Parietal lobe (tissue), 2 donors: ENCODE data around the gene WFDC6. TPM values are rescaled to one million over a fixed set of nuclear protein-coding genes. Genes with fewer than 3 reads are reported as not detected.

Experiments used
- small RNA-seq: library from RNA; depleted of rRNA; stranded (forward); fragments of <200 nt; gene quantifications from one replicate; pipeline ENCODE3, GENCODE V24; 2014; ENCODE audit warnings: low replicate concordance
- total RNA-seq: library from RNA; depleted of rRNA; stranded (reverse); fragments of >200 nt; gene quantifications from one replicate; pipeline ENCODE4 v1.2.3, GENCODE V29; 2014

The WFDC6 gene
- not detected for total RNA-seq

GRCh38 chr20:45539382-45539781 lies at the start of gene WFDC6:
Gene WFDC6, minus strand, starts transcription at chr20:45539482. Its CDS starts 75 bp downstream, at chr20:45539407.

GRCh38 chr20:45579184-45579583 lies 39.9 kb upstream of the WFDC6 start, which contains the start of gene WFDC8:
Gene WFDC8, minus strand, starts transcription at chr20:45579284. Its CDS starts 37 bp downstream, at chr20:45579247.

GRCh38 chr20:45547206-45547770 lies 8.0 kb upstream of the WFDC6 start, which contains the start of gene EPPIN:
Gene EPPIN, minus strand, starts transcription at chr20:45547401. Its CDS starts 44 bp downstream, at chr20:45547357.

GRCh38 chr20:45515147-45515913 lies 24.0 kb downstream of the WFDC6 start, which contains the start of gene SPINT3:
Gene SPINT3, minus strand, starts transcription at chr20:45515622. Its CDS starts 14 bp downstream, at chr20:45515608.

Small RNAs within 50 kb of the gene (small RNA-seq; reads per million reads assigned to genes)
- gene AL031663.1 (not detected), gene HSPD1P21 (not detected), gene RNA5SP485 (not detected)

Other genes starting within 250 kb of the WFDC6 start
- not detected for gene RBPJL, start 232.6 kb downstream of the WFDC6 start, total RNA-seq
- gene MATN4, start 231.2 kb downstream of the WFDC6 start, total RNA-seq, result not detected
- 0.94 TPM for gene SDC4, start 191.1 kb downstream of the WFDC6 start, total RNA-seq
- gene SYS1, start 176.3 kb downstream of the WFDC6 start, total RNA-seq, result 39.1 TPM
- 1.9 TPM for gene TP53TG5, start 161.2 kb downstream of the WFDC6 start, total RNA-seq
- 13.1 TPM for gene DBNDD2, start 131.2 kb downstream of the WFDC6 start, total RNA-seq
- gene PIGT, start 123.3 kb downstream of the WFDC6 start, total RNA-seq, result 27.2 TPM
- gene WFDC2, start 69.7 kb downstream of the WFDC6 start, total RNA-seq, result 4.4 TPM
- gene SPINT3, start 23.9 kb downstream of the WFDC6 start, total RNA-seq, result not detected
- gene EPPIN, start 7.9 kb upstream of the WFDC6 start, total RNA-seq, result not detected
- gene WFDC8, start 39.8 kb upstream of the WFDC6 start, total RNA-seq, result not detected
- not detected for gene WFDC10A, start 90.3 kb upstream of the WFDC6 start, total RNA-seq
- gene WFDC9, start 91.8 kb upstream of the WFDC6 start, total RNA-seq, result not detected
- gene WFDC11, start 130.8 kb upstream of the WFDC6 start, total RNA-seq, result not detected
- gene WFDC13, start 162.6 kb upstream of the WFDC6 start, total RNA-seq, result not detected
- not detected for gene WFDC10B, start 165.5 kb upstream of the WFDC6 start, total RNA-seq
- not detected for gene SPINT4, start 182.9 kb upstream of the WFDC6 start, total RNA-seq